Measurements from ENCODE around the gene AP5B1.

Gene AP5B1

DNA sequence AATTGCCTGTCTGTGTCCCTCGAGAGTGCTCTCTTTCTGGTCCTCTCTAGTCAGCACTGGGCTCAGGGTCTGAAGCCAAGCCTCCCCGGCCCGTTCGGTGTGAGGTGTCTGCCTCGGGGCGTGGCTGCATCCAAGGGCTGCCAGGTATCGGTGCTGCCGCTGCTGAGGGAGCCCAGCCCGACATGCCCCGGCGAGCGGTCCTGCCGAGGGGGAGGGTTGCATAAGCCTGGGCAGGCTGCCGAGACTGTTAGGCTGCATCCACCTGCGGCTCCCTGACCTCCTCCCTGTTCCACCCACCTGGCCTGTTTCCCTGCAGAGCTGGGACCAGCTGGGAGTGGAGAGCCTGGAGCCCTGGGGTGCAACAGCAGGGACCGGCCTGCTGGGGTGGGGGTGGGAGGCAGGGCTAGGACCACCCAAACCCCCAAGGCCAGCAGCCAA lies 12.4 kb upstream of the AP5B1 start:
- no peaks in the 10 kb centered on the region for H3K36me3 Mint-ChIP-seq (ENCODE audit: low read depth)
- peaks cover 32% of the 10 kb centered on the region for H3K27me3 Mint-ChIP-seq
- no peak for DNase-seq
- H3K4me3 Mint-ChIP-seq, result no peak overlapping the region
- H3K27ac Mint-ChIP-seq, result no peak overlapping the region
- H3K4me1 Mint-ChIP-seq (ENCODE audit: low read depth), result peaks cover 25% of the 10 kb centered on the region
- no peaks in the 10 kb centered on the region for H3K9me3 Mint-ChIP-seq

DNA sequence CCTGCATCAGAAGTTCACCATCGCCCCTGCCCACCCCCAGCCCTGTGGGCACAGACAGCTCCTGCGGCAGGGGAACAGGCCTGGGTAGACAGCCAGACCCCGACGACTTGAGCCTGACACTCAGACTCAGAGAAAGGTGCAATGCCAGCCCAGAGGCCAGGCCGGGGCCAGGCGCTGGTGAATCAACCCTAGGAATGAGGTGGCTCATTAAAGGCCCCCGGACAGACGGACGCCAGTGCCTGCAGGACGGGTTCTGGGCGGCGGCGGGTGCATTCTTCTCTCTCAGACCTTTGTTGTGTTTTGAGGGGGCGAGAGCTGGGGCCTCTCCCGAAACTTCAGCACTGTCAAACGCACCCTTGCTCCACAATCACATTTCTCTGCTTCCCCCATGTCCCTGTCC lies 11.7 kb upstream of the AP5B1 start:
- Mint-ChIP-seq H3K4me1 (ENCODE audit: low read depth) (peaks cover 30% of the 10 kb centered on the region), H3K9me3 (no peaks in the 10 kb centered on the region), H3K36me3 (ENCODE audit: low read depth) (no peaks in the 10 kb centered on the region), H3K27ac (peak overlapping the region; percentile 50), H3K4me3 (no peak overlapping the region), H3K27me3 (peaks cover 37% of the 10 kb centered on the region)
- DNase-seq, result no peak

DNA sequence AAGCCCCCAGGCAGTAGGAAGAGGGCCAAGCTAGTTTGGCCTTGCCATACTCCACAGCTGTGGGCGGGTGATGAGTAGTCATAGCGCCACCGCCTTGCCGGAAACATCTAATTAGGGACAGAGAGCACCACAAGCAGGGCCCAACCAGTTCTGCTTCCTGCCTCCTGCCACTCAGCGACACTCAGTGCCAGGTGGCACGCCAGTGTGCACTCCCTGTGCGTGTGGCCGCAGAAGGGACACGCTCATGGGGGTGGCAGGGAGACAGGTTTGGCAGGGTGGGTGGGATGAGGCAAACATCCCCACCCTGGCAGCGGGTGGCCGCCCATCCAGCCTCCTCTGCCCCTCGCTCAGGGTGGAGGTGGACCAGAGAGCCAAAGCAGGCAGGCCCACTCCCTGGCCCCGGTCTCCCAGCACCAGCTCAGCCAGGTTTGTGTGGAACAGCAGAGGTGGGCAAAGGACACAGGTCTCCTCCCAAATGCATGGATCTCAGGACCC lies 11.0 kb upstream of the AP5B1 start:
- peaks cover 37% of the 10 kb centered on the region for H3K27me3 Mint-ChIP-seq
- peak; percentile 75 for DNase-seq
- H3K36me3 Mint-ChIP-seq (ENCODE audit: low read depth), result no peaks in the 10 kb centered on the region
- H3K9me3 Mint-ChIP-seq, result no peaks in the 10 kb centered on the region
- no peak overlapping the region for H3K4me3 Mint-ChIP-seq
- H3K27ac Mint-ChIP-seq, result peak overlapping the region; percentile 64
- peaks cover 32% of the 10 kb centered on the region for H3K4me1 Mint-ChIP-seq (ENCODE audit: low read depth)

DNA sequence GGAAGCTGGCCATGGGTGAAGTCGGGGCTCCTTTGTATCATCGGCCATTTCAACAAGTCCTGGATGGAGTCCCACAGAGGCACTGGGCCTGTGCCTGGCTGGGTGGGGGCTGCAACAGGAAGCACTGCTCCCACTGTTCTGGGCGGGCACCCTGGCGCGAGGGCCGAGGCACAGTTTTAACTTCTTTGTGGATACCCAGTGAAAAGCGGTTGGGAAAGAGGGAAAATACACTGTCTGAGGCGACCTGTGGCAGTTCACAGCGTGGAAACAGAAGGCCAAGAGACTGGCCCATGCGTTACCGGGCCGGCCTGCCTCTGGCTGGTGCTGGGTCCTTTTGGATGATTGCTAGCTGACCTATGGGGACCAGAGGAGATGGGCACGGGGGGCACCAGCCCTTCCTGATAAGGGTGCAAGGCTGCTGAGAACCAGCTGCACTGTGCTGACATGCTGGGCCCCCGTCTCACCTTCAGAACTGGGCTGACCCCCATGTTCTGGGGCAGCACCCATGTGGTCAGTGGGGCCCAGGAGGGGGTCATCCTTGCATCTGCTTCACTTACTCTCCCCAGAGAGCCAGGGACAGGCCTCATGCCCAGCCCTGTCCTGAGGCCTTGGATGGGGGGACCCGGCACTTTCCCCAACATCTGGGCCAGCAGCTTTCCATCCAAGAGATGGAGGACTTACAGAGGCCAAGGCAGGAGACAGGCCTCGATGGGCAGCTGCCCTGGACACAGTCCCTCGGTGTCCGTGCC lies 10.3 kb upstream of the AP5B1 start:
- peak overlapping the region; percentile 64 for H3K27ac Mint-ChIP-seq

DNA sequence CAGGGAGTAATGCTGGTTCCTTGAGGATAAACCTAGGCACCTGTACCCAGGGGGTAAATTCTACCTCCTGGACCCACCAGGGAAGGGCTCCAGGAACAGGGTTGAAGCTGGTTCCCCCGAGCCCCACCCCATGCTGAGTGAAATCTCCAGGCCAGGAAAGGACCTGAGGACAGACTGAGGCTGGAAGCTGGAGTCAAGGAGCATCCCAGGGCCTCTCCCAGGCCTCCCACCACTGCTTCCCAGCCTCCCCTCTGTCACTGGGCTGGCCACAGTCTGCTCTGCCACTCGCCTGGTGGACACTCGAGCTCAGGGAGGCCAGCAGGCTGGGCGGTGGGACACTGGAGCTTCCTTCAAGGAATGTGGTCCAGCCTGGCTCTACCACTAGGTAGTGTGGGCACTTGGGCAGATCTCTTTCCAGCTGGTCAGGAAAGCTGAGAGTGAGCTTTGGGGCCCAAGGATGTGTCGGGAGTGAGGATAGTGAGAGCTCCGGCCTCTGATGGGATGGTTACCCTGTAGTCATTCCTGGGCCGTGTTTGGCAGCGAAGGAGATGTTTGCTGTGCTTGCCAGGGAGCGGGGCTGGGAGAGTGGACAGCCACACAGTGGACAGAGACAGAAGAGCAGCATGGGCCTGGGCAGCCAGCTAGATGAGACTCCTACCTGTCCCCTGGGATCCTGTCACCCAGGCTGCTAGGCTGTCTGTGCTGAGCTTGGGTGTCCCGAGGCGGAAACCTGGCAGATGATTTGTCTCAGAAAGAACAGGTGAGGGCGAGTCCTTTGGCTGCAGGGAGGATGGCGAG lies 9.5 kb upstream of the AP5B1 start:
- no peak for DNase-seq
- Mint-ChIP-seq H3K36me3 (ENCODE audit: low read depth) (no peaks in the 10 kb centered on the region), H3K27me3 (peaks cover 46% of the 10 kb centered on the region), H3K4me1 (ENCODE audit: low read depth) (peaks cover 39% of the 10 kb centered on the region), H3K4me3 (no peak overlapping the region), H3K27ac (no peak overlapping the region), H3K9me3 (no peaks in the 10 kb centered on the region)

More for the DNA sequence above, 10.3 kb upstream of the AP5B1 start:
- H3K9me3 Mint-ChIP-seq, result no peaks in the 10 kb centered on the region
- no peak for DNase-seq
- no peaks in the 10 kb centered on the region for H3K36me3 Mint-ChIP-seq (ENCODE audit: low read depth)
- H3K27me3 Mint-ChIP-seq, result peaks cover 38% of the 10 kb centered on the region
- peaks cover 32% of the 10 kb centered on the region for H3K4me1 Mint-ChIP-seq (ENCODE audit: low read depth)
- no peak overlapping the region for H3K4me3 Mint-ChIP-seq

DNA sequence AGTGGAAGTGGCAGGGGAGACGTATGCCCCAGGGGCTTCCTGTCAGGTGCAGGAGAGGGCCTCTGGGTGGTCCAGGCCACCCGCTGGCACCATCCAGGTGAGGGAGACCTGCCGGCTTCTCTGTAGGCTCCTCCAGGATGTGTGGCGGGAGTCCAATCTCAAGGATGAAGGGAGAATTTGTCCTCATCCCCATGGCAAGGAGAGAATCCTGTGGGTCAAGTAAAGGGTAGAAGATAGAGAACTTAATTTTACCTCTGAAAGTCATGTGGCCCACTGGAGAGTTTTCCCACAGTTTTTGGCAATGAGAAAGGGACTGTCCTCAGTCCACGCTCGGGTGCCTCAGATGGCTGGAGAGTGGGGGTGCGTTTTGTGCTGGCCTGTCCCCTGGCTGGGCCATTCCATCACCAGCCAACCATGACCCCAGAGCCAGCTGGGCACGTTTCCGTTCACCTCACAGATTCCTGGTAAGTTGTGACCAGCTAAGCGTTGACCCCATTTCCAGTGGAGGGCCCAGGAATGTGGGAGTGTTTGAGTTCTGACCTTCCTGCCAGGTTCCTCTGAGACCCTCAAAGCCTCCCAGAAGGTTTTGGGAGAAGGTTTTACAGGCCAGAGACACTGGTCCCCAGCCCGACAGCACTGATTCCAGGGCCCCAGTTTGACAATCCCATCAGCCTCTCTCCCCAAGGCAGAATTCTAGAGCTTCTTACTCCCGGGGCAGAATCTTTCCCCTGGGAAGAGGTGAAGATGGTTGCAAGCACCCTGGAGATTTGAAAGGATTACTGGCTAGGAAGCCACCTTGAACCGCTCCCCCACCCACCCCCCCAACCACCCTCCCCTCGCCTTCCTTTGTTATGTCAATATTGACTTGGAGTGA lies 8.7 kb upstream of the AP5B1 start:
- no peak overlapping the region for H3K4me3 Mint-ChIP-seq
- H3K27ac Mint-ChIP-seq, result no peak overlapping the region
- peaks cover 42% of the 10 kb centered on the region for H3K4me1 Mint-ChIP-seq (ENCODE audit: low read depth)
- H3K9me3 Mint-ChIP-seq, result no peaks in the 10 kb centered on the region
- H3K36me3 Mint-ChIP-seq (ENCODE audit: low read depth), result no peaks in the 10 kb centered on the region
- peaks cover 52% of the 10 kb centered on the region for H3K27me3 Mint-ChIP-seq
- DNase-seq, result no peak

DNA sequence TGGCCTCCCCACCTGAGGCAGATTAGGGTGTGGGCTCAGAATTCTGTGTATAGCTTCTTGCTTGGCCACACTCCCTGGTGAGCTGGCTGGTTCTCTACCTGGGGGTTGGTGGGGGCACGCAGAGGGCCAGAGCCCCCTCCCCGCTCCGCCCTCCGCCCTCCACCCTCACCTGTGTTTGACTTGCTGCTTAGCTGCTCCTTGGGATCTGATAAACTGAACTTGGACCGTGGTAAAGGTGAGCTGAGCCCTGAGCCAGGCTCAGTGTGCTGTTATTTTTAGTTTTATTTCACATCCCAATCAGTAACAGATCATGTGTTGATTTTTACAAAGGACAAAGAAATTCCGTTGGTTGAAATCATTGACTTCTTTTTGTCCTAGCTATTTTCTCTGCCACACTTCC lies 8.0 kb upstream of the AP5B1 start:
- peaks cover 58% of the 10 kb centered on the region for H3K27me3 Mint-ChIP-seq
- no peak for DNase-seq

DNA sequence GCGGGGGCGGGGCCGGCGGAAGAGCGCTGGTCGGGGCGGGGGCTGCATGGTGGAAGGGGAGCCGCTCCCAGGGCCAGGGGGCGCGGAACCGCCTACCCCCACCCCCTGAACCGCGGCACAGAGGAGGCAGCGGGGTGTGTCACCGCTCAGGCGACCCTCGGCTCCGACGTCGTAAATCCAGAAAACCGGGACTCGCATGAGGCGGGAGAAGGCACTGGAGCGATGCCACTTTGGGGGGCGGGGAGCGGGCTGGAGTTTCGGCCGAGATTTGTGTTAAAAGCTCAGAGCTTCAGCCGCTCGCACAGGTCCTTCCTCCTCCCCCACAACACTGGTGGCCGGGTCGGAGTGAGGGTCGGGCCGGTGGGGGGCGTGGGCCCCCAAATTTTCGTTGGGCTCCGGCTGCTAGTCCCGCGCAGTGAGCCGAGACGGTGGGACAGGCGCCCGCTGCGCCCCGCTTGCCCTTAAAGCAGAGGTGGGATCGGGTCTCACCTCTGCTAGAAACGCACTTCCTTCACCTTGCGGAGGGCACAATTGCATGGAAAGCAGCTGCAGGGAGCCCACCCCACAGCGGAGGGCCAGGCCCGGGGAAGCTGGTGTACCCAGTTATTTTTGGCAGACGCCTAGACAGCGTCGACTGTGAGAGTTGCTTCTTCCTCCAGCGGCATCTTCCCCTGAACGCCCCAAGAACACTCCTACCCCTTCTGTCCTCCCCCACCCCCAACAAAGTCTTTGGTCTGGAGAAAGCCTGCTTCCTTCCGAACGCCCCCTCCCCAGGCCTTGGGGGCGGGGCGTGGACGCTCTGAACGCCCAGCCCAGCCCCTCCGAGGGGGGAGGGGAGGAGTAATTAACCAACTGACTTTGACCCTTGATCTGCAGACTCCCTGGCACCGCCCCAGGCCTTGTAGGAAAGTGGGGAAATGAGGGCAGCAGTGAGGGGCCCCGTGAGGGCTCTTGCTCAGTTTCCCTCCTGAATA lies 7.2 kb upstream of the AP5B1 start:
- peaks cover 59% of the 10 kb centered on the region for H3K27me3 Mint-ChIP-seq
- H3K4me1 Mint-ChIP-seq (ENCODE audit: low read depth), result peaks cover 44% of the 10 kb centered on the region
- DNase-seq, result no peak
- no peaks in the 10 kb centered on the region for H3K9me3 Mint-ChIP-seq
- peak overlapping the region; percentile 74 for H3K27ac Mint-ChIP-seq
- H3K4me3 Mint-ChIP-seq, result peak overlapping the region; percentile 62
- H3K36me3 Mint-ChIP-seq (ENCODE audit: low read depth), result no peaks in the 10 kb centered on the region

More for the DNA sequence above, 8.0 kb upstream of the AP5B1 start:
- H3K27ac Mint-ChIP-seq, result no peak overlapping the region
- H3K9me3 Mint-ChIP-seq, result no peaks in the 10 kb centered on the region
- H3K4me1 Mint-ChIP-seq (ENCODE audit: low read depth), result peaks cover 42% of the 10 kb centered on the region
- no peaks in the 10 kb centered on the region for H3K36me3 Mint-ChIP-seq (ENCODE audit: low read depth)
- H3K4me3 Mint-ChIP-seq, result no peak overlapping the region

DNA sequence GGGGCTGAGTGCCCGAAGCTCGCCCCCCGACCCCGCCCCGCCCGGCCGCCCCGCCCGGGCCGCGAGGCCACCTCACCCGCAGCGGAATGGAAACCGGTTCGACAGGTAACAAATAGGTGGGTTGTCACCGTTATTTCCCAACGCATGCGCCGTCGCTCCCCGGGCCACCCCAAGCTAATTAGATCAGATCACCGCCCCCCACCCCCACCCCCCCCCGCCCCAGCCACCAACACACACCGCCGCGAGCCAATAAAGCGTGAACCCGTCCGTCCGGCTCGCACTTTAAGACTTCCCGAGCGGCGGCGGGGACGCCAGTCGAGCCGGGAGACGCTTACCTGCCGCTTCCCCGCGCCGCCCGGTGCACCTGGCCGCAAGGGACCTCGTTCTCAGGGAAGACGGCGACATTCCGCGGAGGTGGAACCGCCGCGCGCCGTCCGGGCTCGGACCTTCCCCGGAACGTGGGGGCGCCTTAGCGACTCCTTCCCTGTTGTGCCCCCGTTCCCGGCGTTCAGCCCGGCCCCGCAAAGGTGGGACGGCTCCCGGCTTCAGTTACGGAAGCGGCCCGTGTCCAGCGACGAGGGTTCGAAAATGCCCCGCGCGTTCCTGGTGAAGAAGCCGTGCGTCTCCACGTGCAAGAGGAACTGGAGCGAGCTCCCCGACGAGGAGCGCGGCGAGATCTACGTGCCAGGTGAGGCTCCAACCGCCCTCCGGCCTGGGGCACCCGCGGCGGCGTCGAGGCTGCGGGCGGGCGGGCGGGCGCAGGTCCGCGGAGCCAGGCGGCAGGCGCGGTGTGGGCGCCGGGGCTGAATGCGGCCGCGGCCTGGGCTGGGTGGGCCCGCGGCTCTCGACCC lies 6.2 kb upstream of the AP5B1 start, which contains the start of gene OVOL1:
Gene OVOL1 (plus strand): TSS at position 278 of the 851 bp plus-strand sequence. CDS start 311 bp downstream, at position 589.
- Mint-ChIP-seq H3K27ac (no peak within 1 kb of the TSS), H3K36me3 (ENCODE audit: low read depth) (no peaks in the 10 kb centered on the region), H3K4me3 (peak within 1 kb of the TSS; percentile 62), H3K27me3 (peaks cover 59% of the 10 kb centered on the region), H3K4me1 (ENCODE audit: low read depth) (peaks cover 40% of the 10 kb centered on the region), H3K9me3 (no peaks in the 10 kb centered on the region)
- no peak for DNase-seq

DNA sequence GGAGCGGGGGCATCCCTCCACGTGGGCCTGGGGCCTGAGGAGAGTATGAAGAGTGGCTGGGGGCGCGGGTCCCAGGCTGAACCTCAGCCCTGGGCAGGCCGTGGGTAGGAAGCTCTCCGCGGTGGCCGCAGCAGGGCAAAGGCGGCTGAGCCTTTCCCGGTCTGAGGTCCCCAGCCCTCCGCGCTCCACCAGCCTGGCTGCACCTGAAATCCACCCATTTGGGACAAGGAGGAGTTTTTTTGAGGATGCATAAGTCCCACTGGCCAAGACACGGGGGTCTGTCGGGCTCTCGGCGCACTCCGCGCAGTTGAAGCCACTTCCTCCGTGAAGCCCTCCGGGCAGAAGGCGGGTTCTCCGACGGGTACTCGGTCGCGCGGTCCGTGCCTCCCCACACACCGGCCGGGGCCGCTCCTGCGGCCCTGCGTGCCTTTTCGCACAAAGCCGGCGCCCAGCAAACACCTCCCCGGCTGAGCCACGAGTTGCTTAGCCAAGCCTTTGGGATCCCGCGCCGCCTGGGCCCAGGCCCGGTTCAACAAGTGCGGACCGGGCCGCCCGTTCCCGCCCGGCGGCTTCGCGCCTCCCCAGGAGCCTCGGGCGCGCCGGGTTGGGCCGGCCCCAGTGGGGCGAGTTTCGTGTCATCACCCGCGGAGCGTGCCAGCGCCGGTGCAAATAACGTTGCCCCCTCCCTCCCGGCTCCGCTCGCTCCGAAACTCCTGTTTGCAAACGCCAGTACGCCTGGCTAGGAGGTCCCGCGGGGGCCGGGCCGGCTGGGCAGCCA lies 5.4 kb upstream of the AP5B1 start:
- H3K4me3 Mint-ChIP-seq, result no peak overlapping the region
- H3K36me3 Mint-ChIP-seq (ENCODE audit: low read depth), result no peaks in the 10 kb centered on the region
- H3K27ac Mint-ChIP-seq, result no peak overlapping the region

DNA sequence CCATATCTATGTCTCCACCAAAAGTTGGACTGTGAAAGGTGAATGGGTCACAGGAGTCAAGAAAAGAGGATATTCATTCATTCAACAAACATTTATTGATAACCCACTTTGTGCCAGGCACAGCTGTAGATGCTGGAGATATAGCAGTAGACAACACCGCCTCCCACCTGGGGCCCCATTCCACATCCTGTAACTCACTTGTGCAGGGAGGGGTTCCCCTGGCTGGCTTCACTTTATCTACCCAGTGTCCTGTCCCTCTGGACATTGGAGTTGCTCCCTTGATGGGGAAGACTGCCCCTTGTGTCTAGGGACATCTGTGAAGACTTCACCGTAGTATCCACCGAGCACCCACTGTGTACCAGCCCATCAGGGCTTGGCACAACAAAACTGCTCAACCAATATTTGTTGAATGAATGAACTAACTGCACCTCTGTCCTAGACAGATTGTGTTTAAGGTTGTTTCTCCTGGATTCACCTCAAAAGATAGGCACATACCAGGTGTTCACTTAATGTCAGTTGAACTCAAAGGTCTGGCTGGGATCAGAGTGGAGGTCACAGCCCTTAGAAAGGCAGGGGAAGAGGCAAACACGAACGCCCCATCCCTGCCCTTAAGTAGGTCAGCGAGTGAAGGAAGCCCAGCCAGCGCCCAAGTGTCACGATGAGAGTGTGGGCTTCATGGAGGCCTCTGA lies 4.7 kb upstream of the AP5B1 start:
- H3K27me3 Mint-ChIP-seq, result peaks cover 53% of the 10 kb centered on the region
- DNase-seq, result no peak
- no peak overlapping the region for H3K27ac Mint-ChIP-seq
- H3K36me3 Mint-ChIP-seq (ENCODE audit: low read depth), result no peaks in the 10 kb centered on the region
- no peak overlapping the region for H3K4me3 Mint-ChIP-seq
- H3K9me3 Mint-ChIP-seq, result no peaks in the 10 kb centered on the region
- H3K4me1 Mint-ChIP-seq (ENCODE audit: low read depth), result peaks cover 25% of the 10 kb centered on the region

More for the DNA sequence above, 5.4 kb upstream of the AP5B1 start:
- H3K27me3 Mint-ChIP-seq, result peaks cover 59% of the 10 kb centered on the region
- H3K9me3 Mint-ChIP-seq, result no peaks in the 10 kb centered on the region
- peak; percentile 54 for DNase-seq
- H3K4me1 Mint-ChIP-seq (ENCODE audit: low read depth), result peaks cover 32% of the 10 kb centered on the region

DNA sequence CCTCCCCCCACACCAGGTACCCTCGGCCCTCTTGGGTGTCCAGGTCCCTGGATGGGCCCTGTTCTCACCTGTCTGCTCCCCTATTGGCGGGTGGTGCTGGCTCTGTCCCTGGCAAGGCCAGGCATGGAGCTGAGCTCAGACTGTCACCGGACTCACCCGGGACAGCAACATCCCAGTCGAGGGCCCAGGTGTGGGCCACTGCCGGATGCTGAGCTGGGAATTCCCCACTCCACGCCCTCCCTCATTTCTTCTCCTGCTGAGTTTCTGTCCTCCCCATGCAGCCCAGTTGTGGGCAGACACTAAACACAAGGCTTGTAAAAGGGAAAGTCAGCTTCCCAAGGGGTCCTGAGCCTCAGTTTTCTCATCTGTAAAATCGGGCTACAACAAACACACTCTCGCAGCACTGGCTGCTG lies 2.0 kb upstream of the AP5B1 start:
- Mint-ChIP-seq H3K4me1 (ENCODE audit: low read depth) (peaks cover 27% of the 10 kb centered on the region), H3K27me3 (peaks cover 29% of the 10 kb centered on the region), H3K9me3 (no peaks in the 10 kb centered on the region), H3K4me3 (no peak overlapping the region), H3K27ac (no peak overlapping the region), H3K36me3 (ENCODE audit: low read depth) (peaks cover 20% of the 10 kb centered on the region)
- no peak for DNase-seq
